H54 (cell line): ENCODE data around the gene PTPRS.
"Not testable (repeated sequence)": the region's sequence is repeated elsewhere in the genome, so short reads cannot be mapped to it uniquely, and the experiment has no call there.

Experiments
- DNase-seq: peaks from one replicate; pipeline ENCODE4 v3.0.0; 2011; ENCODE audit warnings: low spot score, mixed read lengths; ENCODE audit not compliant: insufficient read length
- FAIRE-seq: peaks from 3 replicates; lab custom pipeline; 2011; peaks lifted over from hg19 to GRCh38; lab: Jason Lieb, UNC
- POLR2A ChIP-seq: IDR thresholded peaks from 2 replicates; pipeline ENCODE4 v1.6.1; 2011; ENCODE audit warnings: low read depth, mild to moderate bottlenecking, low read length

The PTPRS gene

DNA sequence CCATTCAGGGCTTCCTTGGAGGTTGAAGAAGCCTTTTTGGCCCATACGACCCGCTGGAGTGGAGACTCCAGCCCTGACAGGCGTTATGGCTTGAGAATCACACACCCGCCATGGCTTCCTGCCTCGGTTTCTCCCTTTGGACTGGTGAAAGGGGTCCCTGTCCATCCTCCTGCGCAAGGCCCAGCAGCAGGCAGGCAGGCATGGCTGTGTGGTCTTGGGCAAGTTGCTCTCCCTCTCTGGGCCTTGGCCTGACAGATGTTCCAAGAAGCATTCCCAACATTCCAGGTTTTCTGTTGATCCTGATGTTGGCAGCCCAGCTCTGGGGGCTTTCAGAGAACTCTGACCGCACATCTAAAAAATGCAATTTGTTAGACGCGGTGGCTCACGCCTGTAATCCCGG is 8.1 kb downstream of the PTPRS start:
- no peak for DNase-seq
- FAIRE-seq: no peak
- no peak for TF ChIP-seq POLR2A

GRCh38 chr19:5331790-5332189 is 8.8 kb downstream of the PTPRS start:
- DNase-seq (no peak), FAIRE-seq (no peak)
- no peak for TF ChIP-seq POLR2A

DNA sequence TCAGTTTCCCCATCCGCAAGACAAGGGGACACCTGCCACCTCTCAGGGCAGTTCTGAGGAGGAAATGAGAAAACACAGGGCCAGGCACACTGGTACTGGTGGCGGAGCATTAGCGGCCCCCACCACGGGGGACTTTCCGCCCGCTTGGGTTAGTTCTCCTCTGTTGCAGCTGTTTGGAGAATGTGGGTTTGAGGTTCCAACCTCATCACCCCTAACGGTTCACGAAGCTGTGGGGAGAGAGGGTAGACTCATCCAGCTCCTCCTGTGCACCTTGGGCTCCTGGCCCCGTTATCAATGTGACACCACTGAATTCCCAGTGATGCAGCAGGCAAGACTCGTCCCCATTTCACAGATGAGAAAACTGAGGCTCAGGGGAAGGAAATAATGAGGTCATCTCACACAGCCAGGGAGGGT is 10.3 kb downstream of the PTPRS start:
- no peak for FAIRE-seq
- TF ChIP-seq POLR2A: no peak
- DNase-seq: no peak

GRCh38 chr19:5329141-5329540 is 11.5 kb downstream of the PTPRS start:
- DNase-seq: no peak
- no peak for TF ChIP-seq POLR2A
- no peak for FAIRE-seq

- not testable (repeated sequence) for FAIRE-seq, DNase-seq
These were observed 12.2 kb downstream of the PTPRS start for GRCh38 chr19:5328407-5328806.

- TF ChIP-seq POLR2A: no peak
- DNase-seq: no peak
- no peak for FAIRE-seq
These were observed 13.5 kb downstream of the PTPRS start for GRCh38 chr19:5326986-5327623.

GRCh38 chr19:5326545-5326944 is 14.1 kb downstream of the PTPRS start:
- no peak for TF ChIP-seq POLR2A
- no peak for FAIRE-seq
- no peak for DNase-seq

DNA sequence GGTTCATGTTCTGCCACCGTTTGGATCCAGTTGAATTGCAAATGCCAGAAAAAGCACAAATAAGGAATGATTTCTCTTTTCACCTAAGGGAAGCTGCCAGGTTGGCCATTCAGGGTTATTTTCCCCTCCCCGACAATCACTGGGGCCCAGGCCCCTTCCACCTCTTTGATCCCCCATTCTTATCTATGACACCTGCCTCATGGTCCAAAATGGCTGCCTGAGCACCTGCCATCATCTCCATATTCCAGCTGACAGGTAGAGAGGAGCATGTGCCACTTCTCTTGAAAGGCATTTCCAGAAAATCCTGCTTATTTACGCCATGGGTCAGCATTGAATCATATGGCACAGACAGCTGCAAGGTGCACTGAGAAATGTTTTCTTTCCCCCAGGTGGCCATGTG is 15.7 kb downstream of the PTPRS start:
- TF ChIP-seq POLR2A: no peak
- FAIRE-seq (no peak), DNase-seq (no peak)

- DNase-seq (no peak), FAIRE-seq (no peak)
- TF ChIP-seq POLR2A: no peak
These were observed 17.2 kb downstream of the PTPRS start for GRCh38 chr19:5323475-5323811.

GRCh38 chr19:5321851-5322681 is 18.5 kb downstream of the PTPRS start:
- DNase-seq (no peak), FAIRE-seq (no peak)
- no peak for TF ChIP-seq POLR2A

- TF ChIP-seq POLR2A: no peak
- FAIRE-seq: no peak
- no peak for DNase-seq
These were observed 19.5 kb downstream of the PTPRS start for GRCh38 chr19:5321066-5321642.

- DNase-seq (no peak), FAIRE-seq (no peak)
- no peak for TF ChIP-seq POLR2A
These were observed 21.1 kb downstream of the PTPRS start for GRCh38 chr19:5319516-5319915.

- no peak for FAIRE-seq
- TF ChIP-seq POLR2A: no peak
- DNase-seq: no peak
These were observed 22.3 kb downstream of the PTPRS start for GRCh38 chr19:5318306-5318705.

DNA sequence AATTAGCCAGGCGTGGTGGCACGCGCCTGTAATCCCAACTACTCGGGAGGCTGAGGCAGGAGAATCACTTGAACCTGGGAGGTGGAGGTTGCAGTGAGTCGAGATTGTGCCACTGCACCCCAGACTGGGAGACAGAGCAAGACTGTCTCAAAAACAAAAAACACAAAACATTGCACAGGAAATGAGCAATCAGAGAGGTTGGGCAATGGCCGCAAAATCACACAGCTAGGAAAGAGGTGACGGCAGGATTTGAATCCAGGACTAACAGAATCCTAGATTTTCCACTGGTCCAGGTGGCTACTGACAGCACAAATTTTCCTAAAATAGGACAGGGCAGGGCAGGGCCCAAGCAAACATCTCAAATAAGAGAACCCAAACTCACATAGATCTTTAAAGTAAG is 23.3 kb downstream of the PTPRS start:
- no peak for TF ChIP-seq POLR2A
- FAIRE-seq (no peak), DNase-seq (no peak)
